ENCODE data around the gene OR7A5.
"Not testable (repeated sequence)": the region's sequence is repeated elsewhere in the genome, so short reads cannot be mapped to it uniquely, and the experiment has no call there.

OR7A5 gene

DNA sequence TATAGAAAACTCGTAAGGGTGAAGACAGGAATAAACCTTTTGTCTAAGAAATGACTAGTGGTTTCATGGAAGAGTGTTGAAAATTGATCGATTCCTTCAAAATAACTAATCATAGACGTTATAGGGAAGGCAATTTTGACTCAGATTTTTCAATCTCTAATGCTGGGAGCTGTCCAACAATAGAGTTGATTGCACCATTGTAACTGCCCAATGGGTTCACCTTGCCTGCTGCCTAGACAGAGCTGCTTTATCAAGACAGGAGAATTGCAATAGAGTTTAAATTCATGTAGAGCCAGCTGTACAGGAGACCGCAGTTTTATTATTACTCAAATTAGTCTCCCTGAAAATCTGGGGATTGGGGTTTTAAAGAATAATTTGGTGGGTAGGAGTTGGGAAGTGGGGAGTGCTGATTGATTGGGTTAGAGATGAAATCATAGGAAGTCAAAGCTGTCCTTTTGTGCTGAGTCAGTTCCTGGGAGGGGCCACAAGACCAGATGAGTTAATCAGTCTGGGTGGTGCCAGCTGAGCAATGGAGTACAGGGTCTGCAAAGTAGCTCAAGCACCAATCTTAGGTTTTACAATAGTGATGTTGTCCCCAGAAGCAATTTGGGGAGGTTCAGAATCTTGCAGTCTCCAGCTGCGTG lies 39.8 kb downstream of the OR7A5 start:
- no peak for DNase-seq (ENCODE audit: insufficient read length, low spot score)
- TF ChIP-seq TAF1 (IDR thresholded peaks at IDR 0.05; ENCODE audit: low read depth, low read length) (no peak), POU2F2 (IDR thresholded peaks at IDR 0.05; ENCODE audit: low read depth, low read length) (no peak), POLR2AphosphoS5 (IDR thresholded peaks at IDR 0.05; ENCODE audit: low read depth, low read length) (no peak)
- FAIRE-seq = no peak

DNA sequence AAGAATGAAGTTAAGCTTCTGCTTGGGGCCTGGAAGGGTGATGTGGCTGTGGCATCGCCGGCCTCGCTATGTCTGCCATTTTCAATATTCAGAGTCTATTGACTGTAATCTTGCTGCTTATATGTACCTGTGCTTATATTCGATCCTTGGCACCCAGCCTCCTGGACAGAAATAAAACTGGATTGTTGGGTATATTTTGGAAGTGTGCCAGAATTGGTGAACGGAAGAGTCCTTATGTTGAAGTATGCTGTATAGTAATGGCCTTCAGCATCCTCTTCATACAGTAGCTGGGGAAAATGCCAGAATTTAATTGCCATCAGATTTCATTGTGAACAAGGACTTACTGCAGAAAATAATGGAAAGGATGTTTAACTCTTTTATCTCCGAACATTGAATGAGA lies 42.7 kb downstream of the OR7A5 start:
- DNase-seq (ENCODE audit: insufficient read length, low spot score); FAIRE-seq: not testable (repeated sequence)

DNA sequence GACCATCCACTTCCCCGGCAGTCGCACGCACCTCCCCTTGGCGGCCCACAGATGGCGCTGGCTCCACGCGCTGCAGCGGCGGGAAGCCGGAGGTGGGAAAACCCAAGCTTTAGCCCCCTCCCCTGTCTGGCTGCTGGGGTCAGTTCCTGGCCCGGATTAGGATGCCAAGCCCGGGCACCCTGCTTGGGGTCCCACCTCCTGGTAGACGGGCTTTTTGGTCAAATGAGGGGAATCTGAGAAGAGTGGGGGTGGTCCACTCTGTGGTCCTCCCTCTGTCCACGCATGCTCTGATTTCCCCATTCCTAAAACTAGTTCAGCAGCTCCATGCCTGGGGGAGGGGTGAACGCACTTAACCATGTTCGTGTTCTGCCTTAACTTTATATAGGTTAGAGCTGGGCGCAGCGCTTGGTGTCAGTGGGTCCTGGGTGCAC lies 48.5 kb downstream of the OR7A5 start:
- DNase-seq (ENCODE audit: insufficient read length, low spot score) = peak; percentile 32
- peak; percentile 60 for FAIRE-seq
- TF ChIP-seq POLR2A (IDR thresholded peaks at IDR 0.05; ENCODE audit: low read depth, low read length) (no peak), POLR2AphosphoS5 (IDR thresholded peaks at IDR 0.05; ENCODE audit: low read depth, low read length) (no peak)

DNA sequence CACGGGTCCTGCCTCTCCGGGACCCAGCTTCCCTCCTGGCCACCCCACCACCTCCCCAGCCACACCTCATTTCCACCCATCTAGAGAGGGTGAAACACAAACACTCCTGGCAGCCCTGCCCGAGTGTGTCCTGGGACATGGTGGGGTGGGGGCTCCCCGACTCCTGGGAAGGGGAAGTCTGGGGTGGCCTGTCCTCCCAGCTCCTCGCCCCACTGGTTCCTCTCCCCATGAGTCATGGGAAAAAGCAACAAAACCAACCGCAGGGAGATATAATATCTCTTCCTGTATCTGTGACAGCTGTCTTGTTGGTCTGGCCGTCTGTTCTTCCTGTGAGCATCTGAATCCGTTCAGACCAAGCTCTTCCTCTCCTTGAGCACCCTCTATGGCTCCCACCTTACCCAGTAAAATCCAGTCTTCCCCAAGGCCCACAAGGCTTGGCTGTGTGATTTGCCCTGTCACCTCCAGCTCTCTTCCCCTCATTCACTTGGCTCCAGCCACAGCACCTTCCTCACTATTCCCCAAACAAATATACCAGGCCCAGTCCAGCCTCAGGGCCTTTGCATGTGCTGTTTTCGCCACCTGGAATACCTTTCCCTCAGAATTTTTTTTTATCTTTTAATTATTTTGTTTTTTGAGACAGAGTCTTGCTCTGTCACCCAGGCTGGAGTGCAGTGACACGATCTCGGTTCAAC lies 49.7 kb downstream of the OR7A5 start:
- FAIRE-seq = peak; percentile 85
- TF ChIP-seq SPI1 (IDR thresholded peaks at IDR 0.05; ENCODE audit: low read depth, low read length) = 0 out of 2 replicates have a peak, but pooled peaks have one; percentile 21
- not testable (repeated sequence) for DNase-seq (ENCODE audit: insufficient read length, low spot score)

DNA sequence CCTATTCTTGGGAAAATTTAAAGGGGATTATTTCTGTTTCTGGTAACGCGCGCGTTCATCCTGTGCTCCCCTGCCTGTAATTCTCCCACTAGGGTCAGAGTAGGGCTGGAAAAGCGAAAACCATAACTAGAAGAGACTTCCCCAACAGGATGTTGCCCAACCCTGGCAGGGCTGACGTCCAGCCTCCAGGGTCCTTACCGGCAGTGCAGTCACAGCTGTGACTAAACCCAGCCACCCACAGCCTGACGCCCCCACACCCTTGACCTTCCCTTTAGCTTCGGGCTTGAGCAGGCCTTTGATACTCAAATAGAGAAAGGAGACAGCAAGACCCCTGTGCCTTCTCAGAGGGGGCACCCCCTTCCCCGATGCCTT lies 50.3 kb downstream of the OR7A5 start:
- DNase-seq (ENCODE audit: insufficient read length, low spot score) = peak; percentile 33
- FAIRE-seq = peak; percentile 95

DNA sequence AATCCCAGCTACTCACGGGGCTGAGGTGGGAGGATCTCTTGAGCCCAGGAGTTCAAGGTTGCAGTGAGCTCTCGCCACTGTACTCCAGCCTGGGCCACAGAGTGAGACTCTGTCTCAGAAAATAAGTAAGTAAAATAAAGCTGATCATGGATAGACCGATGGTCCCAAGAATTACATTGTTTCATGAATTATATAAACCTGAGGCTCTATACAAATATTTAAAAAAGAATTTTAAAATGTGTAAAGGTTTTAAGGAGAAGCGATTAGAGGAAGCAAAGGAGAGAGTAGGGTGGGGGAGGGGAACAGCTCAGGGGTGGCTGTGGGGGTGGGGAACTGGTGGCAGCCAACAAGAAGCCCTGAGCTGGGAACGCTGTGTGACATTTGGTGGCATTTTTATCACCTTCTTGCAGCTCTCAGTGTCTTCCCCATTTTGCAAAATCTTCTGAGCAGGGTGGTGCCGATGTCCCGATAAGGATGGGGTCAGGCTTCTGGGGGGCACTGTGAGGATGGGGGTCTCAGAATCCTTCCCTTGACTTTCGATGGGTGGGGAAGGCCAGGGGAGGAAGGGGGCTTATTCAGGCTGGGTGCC lies 51.5 kb downstream of the OR7A5 start:
- not testable (repeated sequence) for FAIRE-seq; DNase-seq (ENCODE audit: insufficient read length, low spot score)

DNA sequence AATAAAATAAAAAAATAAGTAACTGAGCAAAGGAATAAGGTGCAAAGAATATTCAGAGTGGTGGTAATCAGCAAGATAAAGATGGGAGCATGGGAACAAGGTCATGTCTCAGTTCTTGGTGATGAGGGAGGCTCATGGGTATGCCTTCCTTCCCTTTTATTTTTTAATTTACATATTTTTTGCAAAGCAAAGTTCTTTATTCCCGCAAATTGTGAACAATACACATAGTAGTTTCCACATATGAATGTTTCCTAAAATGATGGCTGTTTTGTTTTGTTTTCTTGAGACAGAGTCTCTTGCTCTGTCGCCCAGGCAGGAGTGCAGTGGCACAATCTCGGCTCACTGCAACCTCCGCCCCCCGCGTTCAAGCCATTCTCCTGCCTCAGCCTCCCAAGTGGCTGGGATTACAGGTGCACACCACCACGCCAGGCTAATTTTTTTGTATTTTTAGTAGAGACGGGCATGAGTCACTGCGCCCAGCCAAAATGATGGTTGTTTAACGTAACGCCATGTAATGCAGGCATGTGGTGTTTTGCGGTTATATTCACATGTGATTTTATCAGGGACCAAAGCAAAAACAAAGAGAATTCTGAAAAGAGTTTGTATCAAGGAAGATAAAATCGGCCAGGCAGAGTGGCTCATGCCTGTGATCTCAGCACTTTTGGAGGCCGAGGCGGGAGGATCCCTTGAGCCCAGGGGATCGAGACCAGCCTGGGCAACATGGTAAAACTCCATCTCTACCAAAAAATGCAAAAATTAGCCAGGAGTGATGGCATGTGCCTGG lies 52.2 kb downstream of the OR7A5 start:
- FAIRE-seq = no peak
- TF ChIP-seq SPI1 (IDR thresholded peaks at IDR 0.05; ENCODE audit: low read depth, low read length) (no peak), POLR2A (IDR thresholded peaks at IDR 0.05; ENCODE audit: low read depth, low read length) (no peak), PAX5 (IDR thresholded peaks at IDR 0.05; ENCODE audit: insufficient read depth, low read length, severe bottlenecking) (no peak), POLR2AphosphoS5 (IDR thresholded peaks at IDR 0.05; ENCODE audit: low read depth, low read length) (no peak), TAF1 (IDR thresholded peaks at IDR 0.05; ENCODE audit: low read depth, low read length) (no peak), POU2F2 (IDR thresholded peaks at IDR 0.05; ENCODE audit: low read depth, low read length) (no peak)
- DNase-seq (ENCODE audit: insufficient read length, low spot score) = no peak

DNA sequence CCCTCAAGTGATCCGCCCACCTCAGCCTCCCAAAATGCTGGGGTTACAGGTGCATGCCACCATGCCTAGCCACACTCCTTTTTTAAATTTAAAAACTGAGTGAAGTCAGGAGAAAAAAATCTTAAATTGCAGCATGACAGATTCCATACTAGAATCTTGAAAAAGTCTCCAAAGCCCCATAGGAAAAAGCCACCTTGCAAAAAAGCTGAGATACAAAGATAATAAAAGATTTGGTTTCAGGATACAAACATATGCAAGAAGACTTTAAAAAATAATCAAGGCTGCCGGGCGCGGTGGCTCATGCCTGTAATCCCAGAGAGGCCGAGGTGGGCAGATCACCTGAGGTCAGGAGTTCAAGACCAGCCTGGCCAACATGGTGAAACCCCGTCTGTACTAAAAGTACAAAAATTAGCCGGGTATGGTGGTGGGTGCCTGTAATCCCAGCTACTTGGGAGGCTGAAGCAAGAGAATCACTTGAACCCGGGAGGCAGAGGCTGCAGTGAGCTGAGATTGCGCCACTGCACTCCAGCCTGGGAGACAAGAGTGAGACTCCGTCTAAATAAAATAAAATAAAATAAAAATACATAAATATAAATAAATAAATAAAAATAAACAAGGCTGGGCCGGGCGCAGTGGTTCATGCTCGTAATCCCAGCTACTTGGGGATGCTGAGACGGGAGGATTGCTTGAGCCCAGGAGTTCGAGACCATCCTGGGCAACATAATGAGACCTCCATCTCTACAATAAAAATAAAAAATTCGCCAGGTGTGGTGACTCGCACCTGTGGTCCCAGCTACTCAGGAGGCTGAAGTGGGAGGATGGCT lies 53.1 kb downstream of the OR7A5 start:
- FAIRE-seq; DNase-seq (ENCODE audit: insufficient read length, low spot score): not testable (repeated sequence)

DNA sequence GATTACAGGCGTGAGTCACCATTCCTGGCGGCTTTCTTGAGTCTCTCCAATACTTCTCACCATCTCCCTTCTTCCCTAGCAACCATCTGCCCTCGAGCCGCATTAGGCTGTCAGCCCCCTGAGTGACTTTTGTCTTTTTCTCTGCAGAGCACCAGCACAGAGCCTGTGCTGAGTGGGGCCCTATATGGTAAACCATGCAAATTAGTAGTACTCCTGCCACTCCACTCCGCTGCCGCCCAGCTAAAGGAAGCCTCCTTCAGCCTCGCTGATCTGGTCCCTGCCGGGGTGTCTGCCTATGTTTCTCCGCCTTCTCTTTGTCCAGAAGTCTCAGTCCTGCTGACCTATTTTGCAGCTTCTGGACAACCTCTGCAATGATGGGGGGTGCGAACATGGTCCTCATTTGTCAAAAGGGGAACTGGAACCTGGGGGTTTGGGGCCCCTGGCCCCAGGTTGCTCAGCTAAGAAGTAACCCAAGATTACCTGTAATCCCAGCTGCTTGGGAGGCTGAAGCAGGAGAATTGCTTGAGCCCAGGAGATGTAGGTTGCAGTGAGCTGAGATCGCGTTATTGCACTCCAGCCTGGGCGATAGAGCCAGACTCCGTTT lies 54.3 kb downstream of the OR7A5 start:
- TF ChIP-seq SPI1 (IDR thresholded peaks at IDR 0.05; ENCODE audit: low read depth, low read length) = peak; percentile 97
- DNase-seq (ENCODE audit: insufficient read length, low spot score) = not testable (repeated sequence)
- peak; percentile 68 for FAIRE-seq

DNA sequence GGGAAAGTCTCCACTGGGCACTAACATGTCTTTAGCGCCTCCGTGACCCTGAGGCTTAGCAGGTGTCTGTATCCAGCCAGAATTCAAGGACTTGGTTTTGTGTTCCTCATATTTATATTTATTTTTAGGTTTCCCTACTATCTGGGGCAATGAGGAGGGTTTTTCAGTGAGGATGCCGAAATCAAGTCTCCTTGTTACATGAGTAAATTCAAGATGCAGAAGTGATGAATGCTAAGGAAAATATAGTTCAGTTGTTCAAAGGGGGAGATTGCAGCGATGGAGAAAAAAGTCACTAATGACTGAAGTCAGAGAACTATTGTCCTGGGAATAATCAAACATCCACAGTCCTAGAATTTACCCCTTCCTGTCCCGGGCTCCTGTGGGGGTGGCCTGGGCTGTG lies 55.8 kb downstream of the OR7A5 start:
- FAIRE-seq (no peak), DNase-seq (ENCODE audit: insufficient read length, low spot score) (no peak)
- no peak for TF ChIP-seq POU2F2 (IDR thresholded peaks at IDR 0.05; ENCODE audit: low read depth, low read length)
- TF ChIP-seq TAF1 (IDR thresholded peaks at IDR 0.05; ENCODE audit: low read depth, low read length) = no peak
- no peak for TF ChIP-seq POLR2AphosphoS5 (IDR thresholded peaks at IDR 0.05; ENCODE audit: low read depth, low read length)
- no peak for TF ChIP-seq POLR2A (IDR thresholded peaks at IDR 0.05; ENCODE audit: low read depth, low read length)
- TF ChIP-seq SPI1 (IDR thresholded peaks at IDR 0.05; ENCODE audit: low read depth, low read length) = no peak
- no peak for TF ChIP-seq PAX5 (IDR thresholded peaks at IDR 0.05; ENCODE audit: insufficient read depth, low read length, severe bottlenecking)

DNA sequence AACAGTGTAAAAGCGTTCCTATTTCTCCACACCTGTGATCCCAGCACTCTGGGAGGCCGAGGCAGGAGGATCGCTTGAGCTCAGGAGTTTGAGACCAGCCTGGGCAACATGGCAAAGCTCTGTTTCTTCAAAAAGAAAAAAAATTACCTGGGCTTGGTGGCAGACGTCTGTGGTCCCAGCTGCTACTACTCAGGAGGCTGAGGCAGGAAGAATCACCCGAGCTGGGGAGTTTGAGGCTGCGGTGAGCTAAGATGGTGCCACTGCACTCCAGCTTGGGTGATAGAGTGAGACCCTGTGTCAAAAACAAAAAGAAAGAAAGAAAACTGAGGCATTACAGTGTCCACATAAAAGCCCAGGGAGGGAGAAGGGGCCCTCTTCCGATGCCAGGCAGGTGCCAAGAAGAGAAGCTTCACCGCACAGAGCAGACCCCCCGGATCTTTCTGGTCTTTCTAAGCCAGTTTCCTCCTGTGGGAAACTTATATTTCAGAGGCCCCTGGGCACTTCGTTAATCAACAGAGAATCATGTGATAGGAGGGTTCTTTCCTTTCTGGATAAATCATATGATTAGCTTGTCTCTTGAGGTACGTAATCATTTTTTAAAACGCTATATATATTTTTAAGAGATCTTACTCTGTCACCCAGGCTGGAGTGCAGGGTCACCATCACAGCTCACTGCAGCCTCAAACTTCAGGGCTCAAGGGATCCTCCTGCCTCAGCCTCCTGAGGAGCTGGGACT lies 56.7 kb downstream of the OR7A5 start, which contains the start of gene ADGRE2:
ADGRE2 (minus strand) TSS at position 451 of the 736 bp plus-strand sequence. CDS start 1,804 bp downstream, outside the sequence.
- FAIRE-seq; DNase-seq (ENCODE audit: insufficient read length, low spot score): not testable (repeated sequence)

DNA sequence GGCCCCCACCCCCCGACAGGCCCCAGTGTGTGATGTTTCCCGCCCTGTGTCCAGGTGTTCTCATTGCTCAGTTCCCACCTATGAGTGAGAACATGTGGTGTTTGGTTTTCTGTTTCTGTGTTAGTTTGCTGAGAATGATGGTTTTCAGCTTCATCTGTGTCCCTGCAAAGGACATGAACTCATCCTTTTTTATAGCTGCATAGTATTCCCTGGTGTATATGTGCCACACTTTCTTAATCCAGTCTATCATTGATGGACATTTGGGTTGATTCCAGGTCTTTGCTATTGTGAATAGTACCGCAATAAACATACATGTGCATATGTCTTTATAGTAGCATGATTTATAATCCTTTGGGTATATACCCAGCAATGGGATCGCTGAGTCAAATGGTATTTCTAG lies 57.3 kb downstream of the OR7A5 start:
- DNase-seq (ENCODE audit: insufficient read length, low spot score); FAIRE-seq: not testable (repeated sequence)

All from GM12891 (cell line).